SK-N-SH treated with all-trans-retinoic acid at 6 μM for 48 hours (cell line): Measurements from ENCODE around the gene IFNAR2.

Experiments
- ATAC-seq: fragments of 200-7000 bp; cut with Tn5 transposase; 3 replicates; pipeline ENCODE4 v1.9.1; 2020; ENCODE audit warnings: mild to moderate bottlenecking, moderate library complexity
- ARNTL ChIP-seq: fragments of 450-650 bp; formaldehyde crosslinking; IDR thresholded peaks from 2 replicates; pipeline ENCODE4 v1.5.0; 2020; ENCODE audit warnings: low read depth, mild to moderate bottlenecking, moderate library complexity, borderline replicate concordance
- CSDC2 ChIP-seq: fragments of 250-450 bp; sonication (Bioruptor Pico); IDR thresholded peaks from 2 replicates; pipeline ENCODE4 v1.5.0; 2020; ENCODE audit warnings: mild to moderate bottlenecking, moderate library complexity
- CSRNP3 ChIP-seq: fragments of 250-450 bp; sonication (Bioruptor Pico); IDR thresholded peaks from 2 replicates; pipeline ENCODE4 v1.5.1; 2021; ENCODE audit warnings: mild to moderate bottlenecking, moderate library complexity
- ESRRG ChIP-seq: fragments of 250-450 bp; sonication (Bioruptor Pico); IDR thresholded peaks from 2 replicates; pipeline ENCODE4 v1.6.1; 2021; ENCODE audit warnings: mild to moderate bottlenecking
- ISL1 ChIP-seq: fragments of 250-450 bp; sonication (Bioruptor Pico); IDR thresholded peaks from 2 replicates; pipeline ENCODE4 v2.1.2; 2022; ENCODE audit warnings: mild to moderate bottlenecking, moderate library complexity
- OSR1 ChIP-seq: fragments of 250-450 bp; sonication (Bioruptor Pico); IDR thresholded peaks from 2 replicates; pipeline ENCODE4 v1.8.0; 2022; ENCODE audit warnings: moderate library complexity, mild to moderate bottlenecking, inconsistent platforms
- PPARA ChIP-seq: fragments of 250-450 bp; sonication (Bioruptor Pico); IDR thresholded peaks from 2 replicates; pipeline ENCODE4 v1.5.0; 2020; ENCODE audit warnings: mild to moderate bottlenecking, borderline replicate concordance
- SNAI2 ChIP-seq: fragments of 250-450 bp; sonication (Bioruptor Pico); IDR thresholded peaks from 2 replicates; pipeline ENCODE4 v1.5.0; 2020; ENCODE audit warnings: mild to moderate bottlenecking, moderate library complexity
- TCF4 ChIP-seq: fragments of 250-450 bp; sonication (Bioruptor Pico); IDR thresholded peaks from 2 replicates; pipeline ENCODE4 v1.8.0; 2021; ENCODE audit warnings: mild to moderate bottlenecking, moderate library complexity, borderline replicate concordance
- TOX ChIP-seq: fragments of 250-450 bp; sonication (Bioruptor Pico); IDR thresholded peaks from 2 replicates; pipeline ENCODE4 v1.8.0; 2021; ENCODE audit warnings: mild to moderate bottlenecking, moderate library complexity, borderline replicate concordance
- TSHZ2 ChIP-seq: fragments of 250-450 bp; sonication (Bioruptor Pico); IDR thresholded peaks from 2 replicates; pipeline ENCODE4 v1.5.0; 2020; ENCODE audit warnings: mild to moderate bottlenecking, moderate library complexity
- ZC3H10 ChIP-seq: fragments of 250-450 bp; sonication (Bioruptor Pico); IDR thresholded peaks from 2 replicates; pipeline ENCODE4 v1.5.1; 2021; ENCODE audit warnings: mild to moderate bottlenecking, moderate library complexity
- ZFP3 ChIP-seq: fragments of 250-450 bp; sonication (Bioruptor Pico); IDR thresholded peaks from 2 replicates; pipeline ENCODE4 v1.5.0; 2020; ENCODE audit warnings: mild to moderate bottlenecking, moderate library complexity
- ZFP30 ChIP-seq: fragments of 450-650 bp; formaldehyde crosslinking; IDR thresholded peaks from 2 replicates; pipeline ENCODE4 v1.5.0; 2022; ENCODE audit warnings: mild to moderate bottlenecking, moderate library complexity
- ZNF565 ChIP-seq: fragments of 450-650 bp; formaldehyde crosslinking; conservative IDR thresholded peaks from 2 replicates; pipeline ENCODE4 v1.5.0; 2020; ENCODE audit warnings: low read depth, mild to moderate bottlenecking, moderate library complexity
- ZNF70 ChIP-seq: fragments of 450-650 bp; formaldehyde crosslinking; IDR thresholded peaks from 2 replicates; pipeline ENCODE4 v1.5.0; 2020; ENCODE audit warnings: mild to moderate bottlenecking, moderate library complexity
- ZNF8 ChIP-seq: fragments of 450-650 bp; formaldehyde crosslinking; IDR thresholded peaks from 2 replicates; pipeline ENCODE4 v1.5.0; 2020; ENCODE audit warnings: mild to moderate bottlenecking, moderate library complexity
- TF ChIP-seq, protein P1 (sequence below): fragments of 250-450 bp; sonication (Bioruptor Pico); IDR thresholded peaks from 2 replicates; pipeline ENCODE4 v1.8.0; 2021; ENCODE audit warnings: low read depth, mild to moderate bottlenecking, moderate library complexity, borderline replicate concordance
- TF ChIP-seq, protein P2 (sequence below): fragments of 250-450 bp; sonication (Bioruptor Pico); IDR thresholded peaks from 2 replicates; pipeline ENCODE4 v1.8.0; 2020; ENCODE audit warnings: mild to moderate bottlenecking, moderate library complexity, borderline replicate concordance
- TF ChIP-seq, protein P3 (sequence below): fragments of 250-450 bp; sonication (Bioruptor Pico); IDR thresholded peaks from 2 replicates; pipeline ENCODE4 v1.5.1; 2020; ENCODE audit warnings: low read depth, mild to moderate bottlenecking, moderate library complexity

Gene IFNAR2

DNA sequence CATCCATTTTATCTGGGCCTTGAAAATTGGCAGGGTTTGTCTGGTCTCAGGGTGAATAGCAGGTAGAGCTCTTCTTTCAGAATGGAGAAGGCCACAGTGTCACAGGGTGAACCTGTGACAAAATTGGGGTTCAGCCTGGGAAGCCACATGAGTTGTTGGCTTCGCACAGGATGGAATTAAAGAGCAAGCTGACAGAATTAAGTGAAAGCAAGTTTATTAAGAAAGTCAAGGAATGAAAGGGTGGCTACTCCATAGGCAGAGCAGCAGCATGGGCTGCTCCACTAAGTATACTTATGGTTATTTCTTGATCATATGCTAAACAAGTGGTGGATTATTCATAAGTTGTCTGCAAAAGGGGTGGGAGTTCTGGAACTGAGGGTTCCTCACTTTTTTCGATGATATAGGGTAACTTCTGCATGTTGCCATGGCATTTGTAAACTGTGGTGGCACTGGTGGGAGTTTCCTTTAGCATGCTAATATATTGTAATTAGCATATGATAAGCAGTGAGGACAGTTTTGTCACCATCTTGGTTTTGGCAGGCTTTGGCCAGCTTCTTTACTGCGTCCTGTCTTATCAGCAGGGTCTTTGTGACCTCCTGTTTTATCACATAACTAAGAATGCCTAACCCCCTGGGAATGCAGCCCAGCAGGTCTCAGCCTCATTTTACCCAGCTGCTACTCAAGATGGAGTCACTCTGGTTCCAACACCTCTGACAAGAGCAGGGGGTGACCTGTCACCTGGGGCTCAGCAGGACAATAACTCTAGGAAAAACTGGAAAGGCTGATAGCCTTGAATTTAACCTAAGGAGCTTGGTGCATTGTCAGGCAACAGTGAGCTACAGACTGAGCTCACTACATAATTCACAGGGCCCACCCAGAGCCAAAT lies 5.1 kb downstream of the IFNAR2 start:
- no peak for TF ChIP-seq ZFP30
- TF ChIP-seq ZC3H10 (CRISPR knock-in tag): no peak
- no peak for TF ChIP-seq PPARA (CRISPR knock-in tag)
- no peak for TF ChIP-seq TCF4 (CRISPR knock-in tag)
- TF ChIP-seq TSHZ2 (CRISPR knock-in tag): no peak
- TF ChIP-seq ZNF70 (CRISPR knock-in tag): no peak
- ATAC-seq: no peak

DNA sequence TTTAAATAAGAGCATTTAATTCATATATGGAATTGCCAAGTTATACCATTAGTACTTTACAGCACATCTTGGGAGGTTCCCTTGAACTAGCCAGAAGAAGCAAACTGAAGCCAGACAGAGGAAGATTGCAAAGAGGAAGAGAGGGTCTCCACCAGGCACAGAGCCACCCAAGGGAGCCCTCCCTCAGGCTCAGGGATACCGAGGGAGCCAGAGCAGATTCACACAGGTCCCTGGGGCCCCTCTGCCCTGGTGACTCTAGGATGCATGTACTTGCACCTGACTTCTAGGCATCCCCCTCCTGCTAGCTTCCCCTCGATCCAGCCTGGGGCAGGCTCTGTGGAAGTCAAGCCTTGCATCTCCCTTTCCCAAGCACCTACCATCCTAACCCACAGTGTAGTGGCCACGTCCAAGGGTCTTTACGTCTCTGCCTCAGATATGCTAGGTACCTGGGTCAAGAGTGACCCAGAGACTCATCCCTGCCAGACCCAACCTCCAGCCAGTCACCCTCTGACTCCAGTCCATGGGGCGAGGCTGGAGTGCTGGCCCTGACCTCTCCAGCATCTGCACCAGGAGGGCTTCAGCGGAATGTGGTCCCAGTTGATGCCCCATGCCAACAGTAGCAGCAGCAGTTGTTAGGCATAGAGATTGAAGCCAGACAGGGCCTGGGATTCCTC lies 6.4 kb downstream of the IFNAR2 start:
- ATAC-seq: no peak
- no peak for TF ChIP-seq CSRNP3
- no peak for TF ChIP-seq OSR1 (CRISPR knock-in tag)
- TF ChIP-seq PPARA (CRISPR knock-in tag): no peak
- TF ChIP-seq ZC3H10 (CRISPR knock-in tag): no peak
- TF ChIP-seq TOX (CRISPR knock-in tag): no peak
- TF ChIP-seq SNAI2 (CRISPR knock-in tag): no peak
- no peak for TF ChIP-seq ZFP3 (CRISPR knock-in tag)
- TF ChIP-seq ZNF8 (CRISPR knock-in tag): no peak
- no peak for TF ChIP-seq ZNF70 (CRISPR knock-in tag)
- no peak for TF ChIP-seq TSHZ2 (CRISPR knock-in tag)
- no peak for TF ChIP-seq TCF4 (CRISPR knock-in tag)
- no peak for TF ChIP-seq ZNF565 (CRISPR knock-in tag)
- no peak for TF ChIP-seq ARNTL (CRISPR knock-in tag)
- no peak for TF ChIP-seq ESRRG
- no peak for TF ChIP-seq ISL1 (CRISPR knock-in tag)
- TF ChIP-seq, protein P1, sequence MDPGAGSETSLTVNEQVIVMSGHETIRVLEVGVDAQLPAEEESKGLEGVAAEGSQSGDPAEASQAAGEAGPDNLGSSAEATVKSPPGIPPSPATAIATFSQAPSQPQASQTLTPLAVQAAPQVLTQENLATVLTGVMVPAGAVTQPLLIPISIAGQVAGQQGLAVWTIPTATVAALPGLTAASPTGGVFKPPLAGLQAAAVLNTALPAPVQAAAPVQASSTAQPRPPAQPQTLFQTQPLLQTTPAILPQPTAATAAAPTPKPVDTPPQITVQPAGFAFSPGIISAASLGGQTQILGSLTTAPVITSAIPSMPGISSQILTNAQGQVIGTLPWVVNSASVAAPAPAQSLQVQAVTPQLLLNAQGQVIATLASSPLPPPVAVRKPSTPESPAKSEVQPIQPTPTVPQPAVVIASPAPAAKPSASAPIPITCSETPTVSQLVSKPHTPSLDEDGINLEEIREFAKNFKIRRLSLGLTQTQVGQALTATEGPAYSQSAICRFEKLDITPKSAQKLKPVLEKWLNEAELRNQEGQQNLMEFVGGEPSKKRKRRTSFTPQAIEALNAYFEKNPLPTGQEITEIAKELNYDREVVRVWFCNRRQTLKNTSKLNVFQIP (CRISPR knock-in tag): no peak
- no peak for TF ChIP-seq ZFP30
- TF ChIP-seq, protein P2, sequence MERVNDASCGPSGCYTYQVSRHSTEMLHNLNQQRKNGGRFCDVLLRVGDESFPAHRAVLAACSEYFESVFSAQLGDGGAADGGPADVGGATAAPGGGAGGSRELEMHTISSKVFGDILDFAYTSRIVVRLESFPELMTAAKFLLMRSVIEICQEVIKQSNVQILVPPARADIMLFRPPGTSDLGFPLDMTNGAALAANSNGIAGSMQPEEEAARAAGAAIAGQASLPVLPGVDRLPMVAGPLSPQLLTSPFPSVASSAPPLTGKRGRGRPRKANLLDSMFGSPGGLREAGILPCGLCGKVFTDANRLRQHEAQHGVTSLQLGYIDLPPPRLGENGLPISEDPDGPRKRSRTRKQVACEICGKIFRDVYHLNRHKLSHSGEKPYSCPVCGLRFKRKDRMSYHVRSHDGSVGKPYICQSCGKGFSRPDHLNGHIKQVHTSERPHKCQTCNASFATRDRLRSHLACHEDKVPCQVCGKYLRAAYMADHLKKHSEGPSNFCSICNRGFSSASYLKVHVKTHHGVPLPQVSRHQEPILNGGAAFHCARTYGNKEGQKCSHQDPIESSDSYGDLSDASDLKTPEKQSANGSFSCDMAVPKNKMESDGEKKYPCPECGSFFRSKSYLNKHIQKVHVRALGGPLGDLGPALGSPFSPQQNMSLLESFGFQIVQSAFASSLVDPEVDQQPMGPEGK (CRISPR knock-in tag): no peak
- TF ChIP-seq, protein P3, sequence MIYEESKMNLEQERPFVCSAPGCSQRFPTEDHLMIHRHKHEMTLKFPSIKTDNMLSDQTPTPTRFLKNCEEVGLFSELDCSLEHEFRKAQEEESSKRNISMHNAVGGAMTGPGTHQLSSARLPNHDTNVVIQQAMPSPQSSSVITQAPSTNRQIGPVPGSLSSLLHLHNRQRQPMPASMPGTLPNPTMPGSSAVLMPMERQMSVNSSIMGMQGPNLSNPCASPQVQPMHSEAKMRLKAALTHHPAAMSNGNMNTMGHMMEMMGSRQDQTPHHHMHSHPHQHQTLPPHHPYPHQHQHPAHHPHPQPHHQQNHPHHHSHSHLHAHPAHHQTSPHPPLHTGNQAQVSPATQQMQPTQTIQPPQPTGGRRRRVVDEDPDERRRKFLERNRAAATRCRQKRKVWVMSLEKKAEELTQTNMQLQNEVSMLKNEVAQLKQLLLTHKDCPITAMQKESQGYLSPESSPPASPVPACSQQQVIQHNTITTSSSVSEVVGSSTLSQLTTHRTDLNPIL: no peak
- no peak for TF ChIP-seq CSDC2 (CRISPR knock-in tag)
